WTC11 (cell line): ENCODE data around the gene SLC35B3. TPM values are rescaled to one million over a fixed set of nuclear protein-coding genes. Genes with fewer than 3 reads are reported as not detected.
A peak's percentile ranks its signal among the peaks of the same experiment; 100 is the strongest.

Experiments used
- ATAC-seq: fragments of 200-7000 bp; cut with Tn5 transposase; 2 replicates; pipeline ENCODE4 v1.10.0; 2021; ENCODE audit warnings: mild to moderate bottlenecking, moderate library complexity
- Bru-seq: library from RNA; stranded (reverse); fragments of 400-500 nt; gene quantifications from one replicate; lab custom pipeline; 2021; lab: Mats Ljungman, UMichigan
- CTCF ChIA-PET: fragments of 300-600 bp; sonication (Branson Sonifier 250); formaldehyde crosslinking; loops from one replicate; lab custom pipeline; 2021; ENCODE audit warnings: antibody characterized with exemption; lab: Charles Lee
- POLR2A ChIA-PET: fragments of 350-600 bp; sonication (Branson Sonifier 250); formaldehyde crosslinking; loops from one replicate; lab custom pipeline; 2021; ENCODE audit warnings: antibody characterized with exemption; lab: Charles Lee
- DNase-seq: peaks from one replicate; pipeline ENCODE4 v3.0.0; 2021; ENCODE audit warnings: low spot score
- H3K27ac Mint-ChIP-seq: 2 replicates; pipeline ENCODE4 v1.8.0; 2021; ENCODE audit warnings: mixed read lengths
- H3K27me3 Mint-ChIP-seq: 2 replicates; pipeline ENCODE4 v1.8.0; 2021; ENCODE audit warnings: low read depth, mild to moderate bottlenecking, moderate library complexity, mixed read lengths
- H3K36me3 Mint-ChIP-seq: 2 replicates; pipeline ENCODE4 v1.8.0; 2021; ENCODE audit warnings: mixed read lengths
- H3K4me1 Mint-ChIP-seq: 2 replicates; pipeline ENCODE4 v1.8.0; 2022; ENCODE audit warnings: mixed read lengths
- H3K4me3 Mint-ChIP-seq: 2 replicates; pipeline ENCODE4 v1.8.0; 2021; ENCODE audit warnings: mild to moderate bottlenecking, moderate library complexity, mixed read lengths
- H3K9me3 Mint-ChIP-seq: 2 replicates; pipeline ENCODE4 v1.8.0; 2021; ENCODE audit warnings: mixed read lengths
- ATF3 ChIP-seq: sonication (generic); formaldehyde crosslinking; conservative IDR thresholded peaks from 2 replicates; pipeline ENCODE4 v1.8.1; 2022; ENCODE audit warnings: mild to moderate bottlenecking, missing genetic modification reagents
- CREM ChIP-seq: sonication (generic); formaldehyde crosslinking; IDR thresholded peaks from 2 replicates; pipeline ENCODE4 v1.8.1; 2022; ENCODE audit warnings: mild to moderate bottlenecking, missing genetic modification reagents, moderate library complexity
- E2F4 ChIP-seq: sonication (generic); formaldehyde crosslinking; IDR thresholded peaks from 2 replicates; pipeline ENCODE4 v1.8.1; 2022; ENCODE audit warnings: low read depth, mild to moderate bottlenecking, moderate library complexity, missing genetic modification reagents, borderline replicate concordance
- EMX1 ChIP-seq: fragments of 250-450 bp; sonication (Bioruptor Pico); IDR thresholded peaks from 2 replicates; pipeline ENCODE4 v1.8.0; 2021; ENCODE audit warnings: mild to moderate bottlenecking
- ETV6 ChIP-seq: sonication (generic); formaldehyde crosslinking; IDR thresholded peaks from 2 replicates; pipeline ENCODE4 v1.8.1; 2022; ENCODE audit warnings: mild to moderate bottlenecking, missing genetic modification reagents
- FOXK1 ChIP-seq: sonication (generic); formaldehyde crosslinking; IDR thresholded peaks from 2 replicates; pipeline ENCODE4 v1.8.0; 2022; ENCODE audit warnings: mild to moderate bottlenecking, moderate library complexity, missing genetic modification reagents
- FOXP4 ChIP-seq: sonication (generic); formaldehyde crosslinking; IDR thresholded peaks from 2 replicates; pipeline ENCODE4 v1.8.0; 2022; ENCODE audit warnings: mild to moderate bottlenecking, missing genetic modification reagents
- KAT7 ChIP-seq: sonication (generic); formaldehyde crosslinking; IDR thresholded peaks from 2 replicates; pipeline ENCODE4 v1.8.1; 2023; ENCODE audit warnings: missing genetic modification reagents, mild to moderate bottlenecking, borderline replicate concordance
- MLX ChIP-seq: sonication (generic); formaldehyde crosslinking; IDR thresholded peaks from 2 replicates; pipeline ENCODE4 v1.8.1; 2023; ENCODE audit warnings: mild to moderate bottlenecking, missing genetic modification reagents, moderate library complexity
- MYBL2 ChIP-seq: sonication (generic); formaldehyde crosslinking; IDR thresholded peaks from 2 replicates; pipeline ENCODE4 v1.8.1; 2023; ENCODE audit warnings: mild to moderate bottlenecking, moderate library complexity, missing genetic modification reagents
- SMAD3 ChIP-seq: sonication (generic); formaldehyde crosslinking; IDR thresholded peaks from 2 replicates; pipeline ENCODE4 v1.8.0; 2022; ENCODE audit warnings: missing genetic modification reagents, mild to moderate bottlenecking, borderline replicate concordance
- SP1 ChIP-seq: sonication (generic); formaldehyde crosslinking; conservative IDR thresholded peaks from 2 replicates; pipeline ENCODE4 v1.8.1; 2022; ENCODE audit warnings: missing genetic modification reagents
- TEAD1 ChIP-seq: sonication (generic); formaldehyde crosslinking; IDR thresholded peaks from 2 replicates; pipeline ENCODE4 v1.8.0; 2022; ENCODE audit warnings: mild to moderate bottlenecking, missing genetic modification reagents
- TP53 ChIP-seq: sonication (generic); formaldehyde crosslinking; IDR thresholded peaks from 2 replicates; pipeline ENCODE4 v1.8.1; 2023; ENCODE audit warnings: mild to moderate bottlenecking, missing genetic modification reagents
- ZNF232 ChIP-seq: sonication (generic); formaldehyde crosslinking; IDR thresholded peaks from 2 replicates; pipeline ENCODE4 v1.8.0; 2022; ENCODE audit warnings: mild to moderate bottlenecking, missing genetic modification reagents
- ZNF317 ChIP-seq: sonication (generic); formaldehyde crosslinking; IDR thresholded peaks from 2 replicates; pipeline ENCODE4 v1.8.1; 2023; ENCODE audit warnings: low read depth, mild to moderate bottlenecking, moderate library complexity, missing genetic modification reagents, borderline replicate concordance
- ZNF423 ChIP-seq: fragments of 250-450 bp; sonication (Bioruptor Pico); IDR thresholded peaks from 2 replicates; pipeline ENCODE4 v2.1.2; 2022; ENCODE audit warnings: mild to moderate bottlenecking, moderate library complexity
- long read RNA-seq, 3 experiments: library from RNA in 1 of 3; library from capped mRNA in 1 of 3; library from polyadenylated mRNA in 1 of 3; unstranded in 2 of 3; stranded (forward) in 1 of 3; transcript quantifications; one replicate each; pipeline ENCODE4 v2.0.0, GENCODE V29; 2021
- total RNA-seq: library from RNA; stranded (reverse); gene quantifications from 3 replicates; pipeline ENCODE4 v1.2.3, GENCODE V29; 2021
- TF ChIP-seq, protein P1 (sequence below): sonication (generic); formaldehyde crosslinking; IDR thresholded peaks from 2 replicates; pipeline ENCODE4 v1.8.0; 2023; ENCODE audit warnings: missing genetic modification reagents
- TF ChIP-seq, protein P2 (sequence below): sonication (generic); formaldehyde crosslinking; IDR thresholded peaks from 2 replicates; pipeline ENCODE4 v1.8.0; 2022; ENCODE audit warnings: mild to moderate bottlenecking, missing genetic modification reagents
- TF ChIP-seq, protein P3 (sequence below): sonication (generic); formaldehyde crosslinking; IDR thresholded peaks from 2 replicates; pipeline ENCODE4 v1.8.0; 2023; ENCODE audit warnings: missing genetic modification reagents, mild to moderate bottlenecking, borderline replicate concordance
- TF ChIP-seq, protein P4 (sequence below): fragments of 250-450 bp; sonication (Bioruptor Pico); IDR thresholded peaks from 2 replicates; pipeline ENCODE4 v2.1.2; 2022; ENCODE audit warnings: mild to moderate bottlenecking, moderate library complexity
- TF ChIP-seq, protein P5 (sequence below): sonication (generic); formaldehyde crosslinking; IDR thresholded peaks from 2 replicates; pipeline ENCODE4 v1.8.0; 2022; ENCODE audit warnings: mild to moderate bottlenecking, missing genetic modification reagents

Gene SLC35B3
- total RNA-seq (8.4 to 9.9 TPM (median 9.7 TPM) in 3 replicates), Bru-seq, nascent RNA (percentile 91 among the genes with signal in this experiment)
- long read RNA-seq, experiment 1, transcript SLC35B3-202 (11 exons, 1,973 nt) = major isoform, 8 of 70 reads
- long read RNA-seq, experiment 1, partial matches to known transcripts = 20 of 70 reads
- long read RNA-seq, experiment 1, other reads (novel, unspliced or antisense) = 42 of 70 reads
- long read RNA-seq, experiment 2, partial matches to known transcripts = 4 of 21 reads
- long read RNA-seq, experiment 2, other reads (novel, unspliced or antisense) = 16 of 21 reads
- long read RNA-seq, experiment 3, partial matches to known transcripts = 5 of 39 reads
- long read RNA-seq, experiment 3, other reads (novel, unspliced or antisense) = 30 of 39 reads

DNA sequence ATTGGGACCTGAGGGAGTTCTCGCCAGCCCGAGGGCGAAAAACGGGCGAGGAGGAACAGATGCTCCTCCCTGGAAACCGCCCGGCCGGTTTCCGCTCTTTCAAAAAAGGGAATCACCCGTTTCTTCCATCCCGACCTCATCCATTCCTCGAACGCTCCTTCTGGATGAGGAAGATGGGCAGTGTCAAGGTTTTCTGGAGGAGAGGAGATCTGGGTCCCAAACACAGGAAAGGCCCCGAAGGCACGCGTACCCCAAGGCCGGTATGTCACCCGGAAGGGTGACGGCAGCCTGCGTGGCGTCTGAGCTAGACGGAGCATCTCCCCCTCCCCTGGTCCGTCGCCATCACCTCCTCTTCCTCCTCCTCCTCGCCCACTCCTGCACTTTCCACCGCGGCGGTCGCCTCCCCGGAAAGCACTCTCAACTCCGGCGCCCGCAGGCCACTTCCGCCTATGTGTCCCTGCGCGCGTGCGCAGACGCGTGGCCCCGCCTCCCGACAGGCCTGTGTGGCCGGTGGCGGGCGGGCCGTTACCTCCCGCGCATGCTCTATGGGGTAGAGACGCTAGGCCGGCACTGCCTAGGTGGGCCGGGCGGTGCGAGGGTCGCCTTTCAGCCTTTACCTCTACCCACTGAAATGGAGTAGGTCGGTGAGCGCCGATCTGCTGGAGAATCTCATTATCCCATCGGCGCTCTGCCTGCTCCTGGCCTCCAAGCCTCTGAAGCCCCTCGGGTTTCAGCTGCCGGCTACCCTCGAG is at the start of gene SLC35B3:
SLC35B3 (minus strand) TSS at position 453 of the 752 bp plus-strand sequence.
- DNase-seq (peak; percentile 96), ATAC-seq (peak; percentile 98)
- no peaks in the 10 kb centered on the region for H3K9me3 Mint-ChIP-seq
- H3K27me3 Mint-ChIP-seq = no peaks in the 10 kb centered on the region; the same call in 1 of the 2 replicates
- ChIA-PET POLR2A (no interaction called here), CTCF (no interaction called here)
- H3K4me3 Mint-ChIP-seq = peak within 1 kb of the TSS; percentile 90
- H3K36me3 Mint-ChIP-seq = no peaks in the 10 kb centered on the region
- peak within 1 kb of the TSS; percentile 95 for H3K27ac Mint-ChIP-seq
- peaks cover 23% of the 10 kb centered on the region for H3K4me1 Mint-ChIP-seq
- TF ChIP-seq FOXP4 = peak; percentile 79; the same call in 1 of the 2 replicates
- TF ChIP-seq TEAD1 (CRISPR knock-in tag) = peak; percentile 40; the same call in 1 of the 2 replicates
- no peak for TF ChIP-seq TP53 (CRISPR knock-in tag)
- TF ChIP-seq CREM (CRISPR knock-in tag) = 0 out of 2 replicates have a peak, but pooled peaks have one; percentile 42
- TF ChIP-seq ZNF423 = no peak
- TF ChIP-seq ZNF317 (CRISPR knock-in tag) = no peak
- 0 out of 2 replicates have a peak, but pooled peaks have one; percentile 57 for TF ChIP-seq KAT7 (CRISPR knock-in tag)
- TF ChIP-seq, protein P1, sequence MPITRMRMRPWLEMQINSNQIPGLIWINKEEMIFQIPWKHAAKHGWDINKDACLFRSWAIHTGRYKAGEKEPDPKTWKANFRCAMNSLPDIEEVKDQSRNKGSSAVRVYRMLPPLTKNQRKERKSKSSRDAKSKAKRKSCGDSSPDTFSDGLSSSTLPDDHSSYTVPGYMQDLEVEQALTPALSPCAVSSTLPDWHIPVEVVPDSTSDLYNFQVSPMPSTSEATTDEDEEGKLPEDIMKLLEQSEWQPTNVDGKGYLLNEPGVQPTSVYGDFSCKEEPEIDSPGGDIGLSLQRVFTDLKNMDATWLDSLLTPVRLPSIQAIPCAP (CRISPR knock-in tag) = peak; percentile 73; the same call in 1 of the 2 replicates
- TF ChIP-seq MYBL2 (CRISPR knock-in tag) = peak; percentile 68
- no peak for TF ChIP-seq ATF3 (CRISPR knock-in tag)
- peak; percentile 84 for TF ChIP-seq MLX (CRISPR knock-in tag)
- TF ChIP-seq SMAD3 (CRISPR knock-in tag) = peak; percentile 76; the same call in 1 of the 2 replicates
- no peak for TF ChIP-seq EMX1
- TF ChIP-seq, protein P2, sequence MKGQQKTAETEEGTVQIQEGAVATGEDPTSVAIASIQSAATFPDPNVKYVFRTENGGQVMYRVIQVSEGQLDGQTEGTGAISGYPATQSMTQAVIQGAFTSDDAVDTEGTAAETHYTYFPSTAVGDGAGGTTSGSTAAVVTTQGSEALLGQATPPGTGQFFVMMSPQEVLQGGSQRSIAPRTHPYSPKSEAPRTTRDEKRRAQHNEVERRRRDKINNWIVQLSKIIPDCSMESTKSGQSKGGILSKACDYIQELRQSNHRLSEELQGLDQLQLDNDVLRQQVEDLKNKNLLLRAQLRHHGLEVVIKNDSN (CRISPR knock-in tag) = peak; percentile 50; the same call in 1 of the 2 replicates
- TF ChIP-seq E2F4 (CRISPR knock-in tag) = no peak
- peak; percentile 68; the same call in 1 of the 2 replicates for TF ChIP-seq ETV6 (CRISPR knock-in tag)
- TF ChIP-seq, protein P3, sequence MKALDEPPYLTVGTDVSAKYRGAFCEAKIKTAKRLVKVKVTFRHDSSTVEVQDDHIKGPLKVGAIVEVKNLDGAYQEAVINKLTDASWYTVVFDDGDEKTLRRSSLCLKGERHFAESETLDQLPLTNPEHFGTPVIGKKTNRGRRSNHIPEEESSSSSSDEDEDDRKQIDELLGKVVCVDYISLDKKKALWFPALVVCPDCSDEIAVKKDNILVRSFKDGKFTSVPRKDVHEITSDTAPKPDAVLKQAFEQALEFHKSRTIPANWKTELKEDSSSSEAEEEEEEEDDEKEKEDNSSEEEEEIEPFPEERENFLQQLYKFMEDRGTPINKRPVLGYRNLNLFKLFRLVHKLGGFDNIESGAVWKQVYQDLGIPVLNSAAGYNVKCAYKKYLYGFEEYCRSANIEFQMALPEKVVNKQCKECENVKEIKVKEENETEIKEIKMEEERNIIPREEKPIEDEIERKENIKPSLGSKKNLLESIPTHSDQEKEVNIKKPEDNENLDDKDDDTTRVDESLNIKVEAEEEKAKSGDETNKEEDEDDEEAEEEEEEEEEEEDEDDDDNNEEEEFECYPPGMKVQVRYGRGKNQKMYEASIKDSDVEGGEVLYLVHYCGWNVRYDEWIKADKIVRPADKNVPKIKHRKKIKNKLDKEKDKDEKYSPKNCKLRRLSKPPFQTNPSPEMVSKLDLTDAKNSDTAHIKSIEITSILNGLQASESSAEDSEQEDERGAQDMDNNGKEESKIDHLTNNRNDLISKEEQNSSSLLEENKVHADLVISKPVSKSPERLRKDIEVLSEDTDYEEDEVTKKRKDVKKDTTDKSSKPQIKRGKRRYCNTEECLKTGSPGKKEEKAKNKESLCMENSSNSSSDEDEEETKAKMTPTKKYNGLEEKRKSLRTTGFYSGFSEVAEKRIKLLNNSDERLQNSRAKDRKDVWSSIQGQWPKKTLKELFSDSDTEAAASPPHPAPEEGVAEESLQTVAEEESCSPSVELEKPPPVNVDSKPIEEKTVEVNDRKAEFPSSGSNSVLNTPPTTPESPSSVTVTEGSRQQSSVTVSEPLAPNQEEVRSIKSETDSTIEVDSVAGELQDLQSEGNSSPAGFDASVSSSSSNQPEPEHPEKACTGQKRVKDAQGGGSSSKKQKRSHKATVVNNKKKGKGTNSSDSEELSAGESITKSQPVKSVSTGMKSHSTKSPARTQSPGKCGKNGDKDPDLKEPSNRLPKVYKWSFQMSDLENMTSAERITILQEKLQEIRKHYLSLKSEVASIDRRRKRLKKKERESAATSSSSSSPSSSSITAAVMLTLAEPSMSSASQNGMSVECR (CRISPR knock-in tag) = peak; percentile 76; the same call in 1 of the 2 replicates
- TF ChIP-seq SP1 (CRISPR knock-in tag) = peak; percentile 87
- TF ChIP-seq, protein P4, sequence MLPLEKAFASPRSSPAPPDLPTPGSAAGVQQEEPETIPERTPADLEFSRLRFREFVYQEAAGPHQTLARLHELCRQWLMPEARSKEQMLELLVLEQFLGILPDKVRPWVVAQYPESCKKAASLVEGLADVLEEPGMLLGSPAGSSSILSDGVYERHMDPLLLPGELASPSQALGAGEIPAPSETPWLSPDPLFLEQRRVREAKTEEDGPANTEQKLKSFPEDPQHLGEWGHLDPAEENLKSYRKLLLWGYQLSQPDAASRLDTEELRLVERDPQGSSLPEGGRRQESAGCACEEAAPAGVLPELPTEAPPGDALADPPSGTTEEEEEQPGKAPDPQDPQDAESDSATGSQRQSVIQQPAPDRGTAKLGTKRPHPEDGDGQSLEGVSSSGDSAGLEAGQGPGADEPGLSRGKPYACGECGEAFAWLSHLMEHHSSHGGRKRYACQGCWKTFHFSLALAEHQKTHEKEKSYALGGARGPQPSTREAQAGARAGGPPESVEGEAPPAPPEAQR = no peak
- peak; percentile 73; the same call in 1 of the 2 replicates for TF ChIP-seq ZNF232 (CRISPR knock-in tag)
- TF ChIP-seq FOXK1 = peak; percentile 72
- TF ChIP-seq, protein P5, sequence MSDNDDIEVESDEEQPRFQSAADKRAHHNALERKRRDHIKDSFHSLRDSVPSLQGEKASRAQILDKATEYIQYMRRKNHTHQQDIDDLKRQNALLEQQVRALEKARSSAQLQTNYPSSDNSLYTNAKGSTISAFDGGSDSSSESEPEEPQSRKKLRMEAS (CRISPR knock-in tag) = peak; percentile 94
